Caki2 (cell line): ENCODE measurements around the gene NSUN4. TPM values are rescaled to one million over a fixed set of nuclear protein-coding genes. Genes with fewer than 3 reads are reported as not detected.
"Not testable (repeated sequence)": the region's sequence is repeated elsewhere in the genome, so short reads cannot be mapped to it uniquely, and the experiment has no call there.

Experiments
- DNase-seq: peaks from one replicate; pipeline ENCODE4 v3.0.0-alpha.2; 2015; ENCODE audit warnings: low read depth
- in situ Hi-C: cut with HindIII; loops from 2 replicates; pipeline ENCODE4 v1.10.0; 2016; ENCODE audit warnings: low sequenced_read_pairs, low pct_unique_long_range_greater_than_20kb, mixed read lengths
- total RNA-seq: library from RNA; depleted of rRNA; stranded (reverse); fragments of >200 nt; shearing (Covaris generic); gene quantifications from 2 replicates; pipeline ENCODE4 v1.2.3, GENCODE V29; 2014; ENCODE audit warnings: low replicate concordance

Gene NSUN4
- total RNA-seq, 1 experiment from 2014 or later = 19.4 TPM

- in situ Hi-C loops, DNase-seq: not testable (repeated sequence)
Measured at GRCh38 chr1:46319960-46320914, 20.4 kb upstream of the NSUN4 start.

- in situ Hi-C loops, DNase-seq: not testable (repeated sequence)
Measured at GRCh38 chr1:46322191-46322590, 18.4 kb upstream of the NSUN4 start.

- DNase-seq, in situ Hi-C loops: not testable (repeated sequence)
Measured at GRCh38 chr1:46325285-46326076, 15.1 kb upstream of the NSUN4 start.

- in situ Hi-C loops, DNase-seq: not testable (repeated sequence)
Measured at GRCh38 chr1:46328182-46328581, 12.4 kb upstream of the NSUN4 start.

GRCh38 chr1:46329807-46330206, 10.8 kb upstream of the NSUN4 start:
- DNase-seq, in situ Hi-C loops: not testable (repeated sequence)

GRCh38 chr1:46330381-46330780, 10.2 kb upstream of the NSUN4 start:
- in situ Hi-C loops, DNase-seq: not testable (repeated sequence)

GRCh38 chr1:46331786-46332540, 8.6 kb upstream of the NSUN4 start:
- in situ Hi-C loops, DNase-seq: not testable (repeated sequence)

GRCh38 chr1:46333300-46334029, 7.1 kb upstream of the NSUN4 start:
- in situ Hi-C loops = no loop called here
- peak; percentile 47 for DNase-seq

GRCh38 chr1:46334030-46334384, 6.6 kb upstream of the NSUN4 start:
- in situ Hi-C loops = no loop called here
- no peak for DNase-seq

- DNase-seq = no peak
- in situ Hi-C loops = no loop called here
Measured at GRCh38 chr1:46335081-46335480, 5.5 kb upstream of the NSUN4 start.

- DNase-seq, in situ Hi-C loops: not testable (repeated sequence)
Measured at GRCh38 chr1:46337409-46337808, 3.2 kb upstream of the NSUN4 start.

- DNase-seq = no peak
- in situ Hi-C loops = no loop called here
Measured at GRCh38 chr1:46341222-46342083, 846 bp downstream of the NSUN4 start.

- in situ Hi-C loops = no loop called here
- DNase-seq = no peak
Measured at GRCh38 chr1:46342084-46342656, 1.6 kb downstream of the NSUN4 start.

GRCh38 chr1:46342677-46343350, 2.2 kb downstream of the NSUN4 start:
- no peak for DNase-seq
- in situ Hi-C loops = no loop called here

GRCh38 chr1:46343351-46343695, 2.7 kb downstream of the NSUN4 start:
- in situ Hi-C loops = no loop called here
- DNase-seq = no peak

GRCh38 chr1:46343705-46344104, 3.1 kb downstream of the NSUN4 start:
- in situ Hi-C loops = no loop called here
- DNase-seq = no peak
